Esophagus muscularis mucosa (tissue), 4 donors: ENCODE measurements around the gene CDC5L.

Source experiments
- EP300 ChIP-seq: sonication (generic); formaldehyde crosslinking; IDR thresholded peaks from one replicate; pipeline ENCODE4 v1.6.1; 2017; ENCODE audit warnings: antibody characterized with exemption
- POLR2A ChIP-seq: fragments of 450-650 bp; IDR thresholded peaks from one replicate; pipeline ENCODE4 v1.6.1; 2017; ENCODE audit warnings: antibody characterized with exemption, moderate library complexity, mild to moderate bottlenecking, low read depth
- POLR2AphosphoS5 ChIP-seq, 2 donors: sonication (generic); formaldehyde crosslinking; IDR thresholded peaks; one replicate each; pipeline ENCODE4 v1.6.1; 2017; ENCODE audit warnings: antibody characterized with exemption in 2 of 2
- TF ChIP-seq, protein P1 (sequence below), 3 experiments: fragments of 200-600 bp in 2 of 3; fragments of 450-650 bp in 1 of 3; sonication (generic) in 2 of 3; IDR thresholded peaks; one replicate each; pipeline ENCODE4 v1.5.1; 2017 to 2019; ENCODE audit warnings: antibody characterized with exemption in 3 of 3, mild to moderate bottlenecking in 2 of 3, moderate library complexity in 1 of 3

DNA sequence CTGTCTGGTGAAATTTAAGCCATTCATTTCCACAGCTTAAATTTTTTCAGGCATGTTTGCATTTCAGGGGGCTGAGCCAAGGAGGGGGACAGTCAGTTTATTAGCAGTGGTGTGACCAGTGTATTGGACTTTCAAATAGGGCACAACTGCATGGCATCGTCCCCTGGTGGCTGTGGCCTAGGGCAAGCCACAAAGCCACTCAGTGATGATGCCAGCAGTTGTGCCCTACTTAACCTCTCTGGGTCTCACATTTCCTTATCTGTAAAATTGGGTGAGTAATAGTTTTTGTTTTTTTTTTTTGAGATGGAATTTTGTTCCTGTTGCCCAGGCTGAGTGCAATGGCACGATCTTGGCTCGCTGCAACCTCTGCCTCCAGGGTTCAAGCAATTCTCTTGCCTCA is 48.0 kb downstream of the CDC5L start:
- TF ChIP-seq, protein P1, sequence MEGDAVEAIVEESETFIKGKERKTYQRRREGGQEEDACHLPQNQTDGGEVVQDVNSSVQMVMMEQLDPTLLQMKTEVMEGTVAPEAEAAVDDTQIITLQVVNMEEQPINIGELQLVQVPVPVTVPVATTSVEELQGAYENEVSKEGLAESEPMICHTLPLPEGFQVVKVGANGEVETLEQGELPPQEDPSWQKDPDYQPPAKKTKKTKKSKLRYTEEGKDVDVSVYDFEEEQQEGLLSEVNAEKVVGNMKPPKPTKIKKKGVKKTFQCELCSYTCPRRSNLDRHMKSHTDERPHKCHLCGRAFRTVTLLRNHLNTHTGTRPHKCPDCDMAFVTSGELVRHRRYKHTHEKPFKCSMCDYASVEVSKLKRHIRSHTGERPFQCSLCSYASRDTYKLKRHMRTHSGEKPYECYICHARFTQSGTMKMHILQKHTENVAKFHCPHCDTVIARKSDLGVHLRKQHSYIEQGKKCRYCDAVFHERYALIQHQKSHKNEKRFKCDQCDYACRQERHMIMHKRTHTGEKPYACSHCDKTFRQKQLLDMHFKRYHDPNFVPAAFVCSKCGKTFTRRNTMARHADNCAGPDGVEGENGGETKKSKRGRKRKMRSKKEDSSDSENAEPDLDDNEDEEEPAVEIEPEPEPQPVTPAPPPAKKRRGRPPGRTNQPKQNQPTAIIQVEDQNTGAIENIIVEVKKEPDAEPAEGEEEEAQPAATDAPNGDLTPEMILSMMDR (IDR thresholded peaks at IDR 0.05): no peak
- TF ChIP-seq POLR2AphosphoS5 (IDR thresholded peaks at IDR 0.05) (no peak), POLR2A (no peak), EP300 (no peak)
